ENCODE measurements around the gene DNAJB2.
A peak's percentile ranks its signal among the peaks of the same experiment; 100 is the strongest.

- TF ChIP-seq POLR2A (IDR thresholded peaks at IDR 0.05) (peak in 1 of 2 donors; percentile 58), CTCF (IDR thresholded peaks at IDR 0.05 in 4 of 5, conservative IDR thresholded peaks at IDR 0.05 in 1 of 5) (no peak)
Observed at GRCh38 chr2:219254590-219255201, 24.5 kb upstream of the DNAJB2 start.
